ENCODE results near the gene INPP4B.
"Not testable (repeated sequence)": the region's sequence is repeated elsewhere in the genome, so short reads cannot be mapped to it uniquely, and the experiment has no call there.

Gene INPP4B

DNA sequence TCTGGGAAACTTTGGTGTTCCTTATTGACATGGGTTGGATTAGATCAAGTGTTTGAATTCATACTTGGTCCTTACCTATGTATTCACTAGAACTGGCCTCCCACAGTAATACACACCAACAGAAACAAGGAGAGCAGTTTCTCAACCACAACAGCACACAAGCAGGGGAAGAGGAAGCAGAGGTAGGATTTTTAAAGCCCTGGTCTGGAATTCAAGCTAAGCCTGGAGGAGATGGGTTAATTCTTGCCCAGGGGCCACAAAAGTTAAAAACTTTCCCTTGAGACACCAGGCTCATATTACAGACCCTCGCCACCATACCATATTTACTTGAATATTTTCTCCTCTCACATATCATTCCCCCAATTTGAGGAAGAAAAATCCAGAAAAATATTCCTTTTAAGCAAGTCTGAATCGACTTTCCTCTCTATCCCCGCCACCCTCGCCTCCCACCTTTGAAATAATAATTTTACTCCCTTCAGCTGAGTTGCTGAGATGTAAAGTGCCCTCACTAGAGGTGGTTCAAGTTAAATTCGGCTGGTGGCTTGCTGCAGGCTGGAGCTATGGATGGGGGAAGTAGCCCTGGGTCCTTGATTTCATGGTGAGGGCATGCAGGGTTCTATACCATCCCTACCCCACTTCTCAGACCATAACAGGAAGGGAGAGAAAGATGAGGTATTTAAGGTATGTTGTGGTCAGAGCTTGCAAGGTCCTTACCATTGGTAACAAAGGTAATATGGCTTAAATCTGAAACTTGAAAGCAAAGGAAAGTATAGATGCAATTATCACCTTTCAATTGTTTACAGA lies 440.2 kb downstream of the INPP4B start:
- no peak for DNase-seq

DNA sequence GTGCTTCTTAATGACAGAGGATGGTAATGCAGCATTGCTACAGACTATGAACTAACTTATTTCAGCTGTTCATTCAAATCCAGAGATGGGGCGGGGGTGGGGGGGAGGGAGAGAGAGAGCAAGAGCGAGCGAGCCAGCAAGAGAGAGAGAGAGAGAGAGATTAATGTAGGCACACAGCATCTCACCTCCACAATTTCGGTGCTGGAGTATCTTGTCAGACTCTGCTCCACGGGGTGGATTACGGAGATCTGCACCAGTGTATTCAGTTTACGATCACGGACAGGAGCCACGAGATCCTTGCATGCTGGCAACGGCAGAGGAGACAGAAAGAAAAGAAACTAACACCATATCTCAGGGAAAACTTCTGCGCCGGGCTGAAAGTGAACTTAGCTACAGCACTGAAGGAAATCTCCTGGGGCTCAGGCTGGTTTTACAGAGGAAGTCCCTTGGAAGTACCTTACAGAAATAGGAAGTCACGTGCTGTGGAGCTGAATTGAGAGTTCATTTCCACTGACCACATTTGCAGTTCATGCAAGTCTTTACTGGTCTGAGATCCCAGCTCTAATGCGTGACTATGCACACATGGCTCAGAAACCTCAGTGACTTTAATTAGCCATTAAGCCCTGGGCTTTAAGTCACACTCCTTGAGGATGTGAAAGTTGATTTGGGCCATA lies 440.9 kb downstream of the INPP4B start:
- no peak for DNase-seq

DNA sequence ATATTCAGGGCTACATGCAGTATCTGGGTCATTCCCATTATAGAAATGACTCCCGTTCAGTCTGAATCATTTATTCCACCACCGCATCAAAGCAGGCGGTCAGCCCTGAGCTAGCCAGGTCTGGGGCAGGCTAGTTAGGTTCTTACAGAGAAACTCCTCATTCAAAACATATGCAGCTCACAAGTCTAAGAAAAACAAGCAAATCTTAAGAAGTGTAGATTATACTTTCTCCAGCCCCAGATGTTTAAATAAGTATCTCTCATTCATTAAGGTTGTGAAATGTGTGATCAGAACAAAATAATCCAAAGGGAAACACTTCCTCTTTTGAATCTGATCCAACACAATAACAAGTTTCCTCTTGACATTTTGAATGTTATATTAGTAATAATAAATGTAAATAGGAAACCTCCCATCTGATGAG lies 441.9 kb downstream of the INPP4B start:
- no peak for DNase-seq

DNA sequence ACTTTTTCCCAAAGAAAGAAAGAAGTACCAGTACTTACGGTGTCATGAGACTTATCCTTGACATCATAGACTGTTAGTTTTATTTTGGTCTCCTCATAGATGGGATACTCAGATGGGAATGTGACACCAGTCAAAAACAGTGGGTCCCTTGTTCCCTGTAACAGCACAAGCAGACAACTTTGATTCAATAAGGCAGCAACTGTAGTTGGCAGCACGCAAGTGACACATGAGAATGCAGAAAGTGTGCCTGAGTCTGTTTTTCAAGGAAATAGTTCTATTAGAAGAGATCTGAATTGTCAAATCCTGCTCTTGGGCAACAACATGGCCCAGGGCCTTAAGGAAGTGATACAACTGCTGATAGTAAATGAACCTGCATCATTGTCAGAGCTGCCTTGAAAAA lies 443.2 kb downstream of the INPP4B start:
- no peak for DNase-seq

DNA sequence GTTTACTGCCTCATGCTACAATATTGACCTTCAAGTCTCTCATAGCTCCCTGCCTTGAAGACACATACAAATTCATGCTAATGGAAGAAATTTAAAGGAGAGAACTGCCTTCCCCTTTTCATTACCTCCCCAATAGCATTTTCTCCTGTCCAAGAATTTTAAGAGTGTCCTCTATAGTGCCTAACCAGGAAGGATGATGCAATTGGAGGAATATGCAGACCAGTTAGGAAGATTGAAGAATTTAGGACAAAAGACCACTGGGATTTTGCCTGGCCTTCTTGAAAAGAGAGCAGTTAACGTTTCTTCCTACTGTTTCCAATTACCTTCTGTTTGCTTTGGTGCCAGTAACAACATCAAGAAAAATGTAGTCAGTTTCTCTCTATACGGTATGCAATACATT lies 443.9 kb downstream of the INPP4B start:
- DNase-seq = no peak

DNA sequence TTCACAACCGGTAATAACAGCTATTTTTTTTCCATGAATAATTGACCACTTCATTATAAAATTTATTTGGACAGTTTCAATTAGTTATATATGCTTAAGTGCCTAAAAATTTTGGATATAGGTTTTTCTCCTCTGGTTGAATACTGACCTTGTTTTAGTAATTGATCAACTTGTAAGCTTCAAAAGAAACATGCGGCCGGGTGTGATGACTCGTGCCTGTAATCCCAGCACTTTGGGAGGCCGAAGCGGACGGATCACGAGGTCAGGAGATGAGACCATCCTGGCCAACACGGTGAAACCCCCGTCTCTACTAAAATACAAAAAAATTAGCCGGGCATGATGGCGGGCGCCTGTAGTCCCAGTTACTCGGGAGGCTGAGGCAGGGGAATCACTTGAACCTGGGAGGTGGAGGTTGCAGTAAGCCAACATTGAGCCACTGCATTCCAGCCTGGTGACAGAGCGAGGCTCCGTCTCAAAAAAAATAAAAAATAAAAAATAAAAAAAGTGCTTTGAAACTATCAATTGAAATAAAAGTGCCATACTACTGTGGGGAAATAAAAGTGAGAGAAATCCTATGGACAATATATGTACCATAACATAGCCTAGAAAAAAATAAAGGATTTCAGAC lies 448.6 kb downstream of the INPP4B start:
- DNase-seq = not testable (repeated sequence)

DNA sequence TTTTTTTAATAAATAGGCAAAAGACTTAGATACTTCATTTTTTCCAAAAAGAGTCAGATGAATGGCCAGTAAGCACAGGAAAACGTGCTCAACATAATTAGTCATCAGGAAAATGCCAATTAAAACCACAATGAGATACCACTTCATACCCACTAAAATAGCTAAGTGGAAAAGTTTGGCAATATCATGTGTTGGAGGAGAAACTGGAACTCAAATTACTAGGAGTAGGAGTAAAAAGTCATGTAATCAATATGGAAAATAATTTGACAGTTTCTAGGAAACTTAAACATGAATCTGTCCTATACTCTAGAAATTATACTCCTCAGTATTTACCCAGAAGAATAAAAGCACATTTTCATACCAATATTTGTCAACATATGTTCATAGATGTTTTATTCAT lies 449.8 kb downstream of the INPP4B start:
- no peak for DNase-seq

DNA sequence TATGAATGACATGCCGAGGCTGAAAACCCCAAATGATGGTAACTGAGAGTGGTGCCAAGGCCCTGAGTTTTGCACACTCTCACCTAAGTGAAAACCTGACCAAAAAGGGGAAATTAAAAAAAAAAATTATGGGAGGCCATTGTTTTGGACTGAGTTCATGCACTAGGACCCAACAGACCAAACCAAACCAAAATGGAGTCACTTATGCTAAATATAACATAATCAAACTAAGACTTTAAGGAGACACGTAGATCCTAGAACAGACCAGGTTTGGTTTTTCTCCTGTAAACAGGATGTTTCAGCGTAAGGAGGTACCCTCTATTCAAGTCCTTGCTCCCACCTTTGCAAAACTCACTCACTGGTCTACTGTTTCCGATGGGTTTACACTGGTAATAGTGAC lies 453.0 kb downstream of the INPP4B start:
- DNase-seq = no peak

DNA sequence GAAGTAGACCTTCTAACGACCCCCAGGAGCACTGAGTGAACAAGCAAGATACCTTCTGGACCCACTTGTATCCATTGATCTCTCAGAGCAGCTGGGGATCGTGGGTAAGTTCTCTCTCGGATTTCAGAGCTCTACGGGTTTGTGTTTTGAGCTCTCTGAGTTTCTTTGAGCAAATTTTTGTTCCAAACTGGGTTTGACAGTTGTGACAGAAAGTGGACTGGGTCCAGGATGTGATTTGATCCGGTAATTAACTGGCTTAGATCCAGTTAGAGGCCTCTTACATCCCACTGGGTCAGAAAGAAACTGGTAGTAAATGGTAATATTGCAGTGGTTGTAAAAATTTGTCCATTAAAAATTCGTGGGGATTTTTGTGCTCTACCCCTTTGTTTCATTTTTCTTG lies 459.2 kb downstream of the INPP4B start:
- DNase-seq = no peak

DNA sequence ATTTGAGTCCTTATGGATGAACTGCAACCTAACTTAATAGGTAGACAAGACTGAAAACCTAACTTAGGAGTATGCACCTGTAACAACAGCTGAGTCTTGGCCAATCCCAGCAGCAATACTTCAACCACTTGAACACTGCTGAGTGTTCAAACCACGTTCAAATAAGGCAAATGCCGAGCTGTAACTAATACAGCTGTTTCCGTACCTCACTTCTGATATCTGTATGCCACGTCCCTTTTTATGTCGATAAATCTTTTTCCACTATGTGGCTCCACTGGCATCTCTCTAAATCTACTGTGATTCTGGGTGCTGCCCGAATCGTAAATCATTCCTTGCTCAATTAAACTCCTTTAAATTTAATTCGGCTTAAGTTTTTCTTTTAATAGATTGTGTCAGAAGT lies 459.7 kb downstream of the INPP4B start:
- DNase-seq = no peak

DNA sequence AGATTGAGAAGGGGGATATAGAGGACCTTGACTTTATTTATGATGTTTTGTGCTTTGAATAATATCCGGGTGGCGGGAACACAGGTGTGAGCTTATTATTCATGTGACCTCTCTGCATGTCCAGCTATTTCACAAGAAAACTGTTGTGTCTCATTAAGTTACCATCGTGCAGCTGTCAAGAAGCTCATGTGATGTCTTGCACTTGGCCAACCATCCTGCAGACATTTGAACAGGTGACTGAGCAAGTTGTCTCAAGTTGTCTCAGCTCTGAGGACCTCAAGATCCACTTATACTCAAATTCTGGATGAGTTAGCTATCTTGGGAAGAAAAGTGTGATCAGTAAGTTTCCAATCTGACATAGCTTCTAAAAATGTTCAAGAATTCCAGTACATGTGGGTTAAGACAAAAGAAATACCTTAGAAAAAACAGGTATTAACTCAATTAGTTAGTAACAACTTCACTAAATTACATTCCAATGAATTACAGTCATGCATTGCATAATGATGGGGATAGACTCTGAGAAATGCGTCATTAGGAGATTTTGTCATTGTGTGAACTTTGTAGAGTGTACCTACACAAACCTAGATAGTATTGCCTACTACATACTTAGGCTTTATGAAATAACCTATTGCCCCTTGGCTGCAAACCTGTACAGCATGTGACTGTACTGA lies 462.2 kb downstream of the INPP4B start:
- no peak for DNase-seq

DNA sequence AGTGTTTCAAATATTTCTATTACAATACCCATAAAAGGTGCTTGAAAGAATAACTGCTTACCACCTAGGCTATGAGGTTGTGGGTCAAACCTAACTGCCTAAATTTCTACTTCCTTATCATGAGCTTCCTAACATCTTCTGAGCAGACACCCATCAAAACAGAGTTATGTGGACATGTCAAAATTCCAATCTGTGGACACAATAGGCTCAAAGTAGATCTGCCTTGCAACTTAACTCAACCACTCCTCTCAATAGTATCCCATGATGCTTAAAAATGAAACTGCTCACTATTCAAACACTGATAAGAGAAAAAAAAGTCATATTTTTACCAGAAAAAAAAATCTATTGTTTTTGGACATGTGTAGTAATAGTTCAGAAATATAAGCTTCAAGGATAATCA lies 462.7 kb downstream of the INPP4B start:
- no peak for DNase-seq

DNA sequence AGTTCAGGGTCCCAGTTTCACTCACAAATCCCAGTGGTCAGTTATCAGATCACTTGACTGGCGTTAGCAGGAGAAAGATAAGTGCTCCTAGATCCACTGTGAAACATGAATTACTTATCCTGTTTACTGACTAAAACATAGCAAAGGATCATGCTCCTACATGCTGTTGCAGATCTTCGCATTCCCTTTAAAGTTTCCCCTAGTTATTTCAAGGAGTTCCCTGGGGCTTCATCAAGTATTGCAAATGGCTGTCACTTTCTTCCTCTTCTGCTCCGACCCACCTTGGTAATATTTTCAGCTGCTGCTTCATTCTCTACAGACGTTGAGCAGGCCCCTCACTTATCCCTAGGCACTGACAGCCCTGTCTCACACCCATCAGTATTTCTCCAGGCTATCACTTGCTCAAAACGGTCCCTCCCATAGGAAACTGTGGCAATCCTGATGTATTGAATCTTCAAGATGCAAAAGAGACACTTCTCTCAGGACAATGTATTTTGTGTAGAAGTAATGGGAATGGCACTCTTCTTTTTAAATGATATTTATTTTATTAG lies 466.0 kb downstream of the INPP4B start:
- no peak for DNase-seq

DNA sequence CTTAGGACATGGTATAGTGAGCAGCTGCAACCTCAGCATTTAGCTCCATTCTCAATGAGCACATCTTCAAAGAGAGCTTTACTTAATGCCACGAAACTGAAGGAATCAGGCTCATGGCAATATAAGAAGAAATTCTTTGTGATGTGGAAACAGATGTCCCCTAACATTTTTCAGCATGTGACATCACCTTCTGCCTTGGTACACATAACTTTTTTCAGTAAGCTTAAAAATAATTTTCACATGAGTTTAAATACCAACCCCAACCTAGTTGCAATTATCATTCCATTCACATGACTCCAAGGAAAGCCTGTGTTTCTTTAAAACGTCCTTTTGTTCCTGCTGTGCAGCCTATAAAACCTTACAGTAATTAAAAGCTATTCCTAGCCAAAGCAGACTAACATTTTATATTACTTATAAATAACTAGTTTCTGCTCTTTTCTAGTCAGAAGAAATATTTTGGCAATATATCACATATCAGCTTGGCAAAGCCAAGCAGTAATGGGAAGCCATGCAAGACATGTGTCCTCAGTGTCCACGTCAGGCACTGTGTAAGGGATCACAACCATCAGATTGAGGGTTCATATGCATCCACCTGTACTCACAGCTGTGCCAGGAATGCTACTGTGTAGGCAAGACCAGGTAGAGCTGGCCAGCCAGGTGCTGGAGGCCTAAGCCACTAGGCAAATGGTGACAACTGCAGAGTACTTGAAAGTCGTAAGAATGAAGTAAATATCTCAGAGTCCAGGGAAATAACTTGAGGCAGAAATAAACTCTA lies 466.6 kb downstream of the INPP4B start:
- no peak for DNase-seq

DNA sequence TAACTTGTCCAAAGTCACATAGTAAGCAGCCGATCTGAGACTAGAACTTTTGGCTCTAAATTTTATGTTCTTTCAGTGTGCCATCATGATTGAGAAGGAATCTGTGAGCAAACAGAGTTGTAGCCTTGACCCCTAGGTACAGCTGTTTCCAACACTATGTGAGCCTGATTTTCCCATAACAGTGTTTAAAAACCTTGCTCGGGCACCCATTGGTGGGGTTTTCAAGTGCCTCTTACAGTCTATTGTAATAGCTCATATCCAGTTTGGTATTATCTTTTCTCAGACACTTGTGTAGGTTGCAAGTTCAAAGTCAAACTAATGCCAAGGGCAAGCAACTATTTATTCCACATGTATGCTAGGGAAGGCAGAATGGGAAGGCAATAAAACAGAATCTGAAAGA lies 467.9 kb downstream of the INPP4B start:
- no peak for DNase-seq

DNA sequence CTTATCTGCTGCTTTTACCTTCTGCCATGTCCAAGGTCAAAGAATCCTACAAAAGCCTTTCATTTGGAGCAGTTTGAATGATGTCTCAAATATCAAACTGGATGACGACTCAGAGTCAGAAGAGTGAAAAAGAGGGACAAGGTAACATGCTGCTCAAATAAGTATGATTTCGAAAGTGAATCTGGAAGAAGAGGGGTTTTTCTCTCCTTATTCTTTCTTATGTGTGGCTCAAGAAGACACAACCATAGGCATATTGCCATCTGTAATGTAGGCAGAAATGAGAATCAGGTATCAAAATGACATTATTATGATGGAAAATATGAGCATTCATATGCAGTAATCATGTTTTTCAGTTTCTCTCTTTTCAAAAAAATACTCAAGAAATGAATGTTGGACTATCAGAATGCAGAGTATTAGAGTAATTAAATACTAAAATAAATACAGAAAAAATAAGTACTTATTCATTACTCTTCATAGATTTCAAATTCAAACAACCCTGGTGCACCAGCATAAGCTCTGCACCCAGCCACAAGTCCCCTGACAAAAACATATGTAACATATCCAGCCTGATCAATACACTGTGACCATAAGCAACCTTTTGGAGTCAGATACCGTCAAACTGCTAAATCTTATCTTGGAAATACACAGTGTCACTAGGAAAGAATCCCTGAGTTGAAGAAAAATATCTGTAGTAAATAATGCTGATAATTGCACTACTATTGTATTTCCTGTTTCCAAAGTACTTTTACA lies 468.6 kb downstream of the INPP4B start:
- no peak for DNase-seq

DNA sequence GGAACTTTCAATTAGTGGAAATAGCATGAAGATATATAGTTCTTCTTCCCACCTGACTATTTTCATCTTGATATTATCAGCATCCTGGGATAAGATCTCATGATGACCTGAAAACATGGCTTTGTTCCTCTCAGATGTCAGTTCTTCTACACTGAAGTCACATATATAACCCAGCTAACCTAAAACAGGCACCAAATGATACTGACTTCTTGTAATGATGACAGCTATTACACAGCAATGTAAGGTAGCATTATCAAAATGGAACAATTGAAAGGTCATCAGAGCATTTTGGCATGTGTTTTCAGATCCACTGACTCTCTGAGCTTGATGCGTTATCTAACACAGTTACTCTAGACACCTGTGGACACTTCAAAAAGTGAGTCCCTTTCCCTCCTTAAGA lies 469.9 kb downstream of the INPP4B start:
- no peak for DNase-seq

DNA sequence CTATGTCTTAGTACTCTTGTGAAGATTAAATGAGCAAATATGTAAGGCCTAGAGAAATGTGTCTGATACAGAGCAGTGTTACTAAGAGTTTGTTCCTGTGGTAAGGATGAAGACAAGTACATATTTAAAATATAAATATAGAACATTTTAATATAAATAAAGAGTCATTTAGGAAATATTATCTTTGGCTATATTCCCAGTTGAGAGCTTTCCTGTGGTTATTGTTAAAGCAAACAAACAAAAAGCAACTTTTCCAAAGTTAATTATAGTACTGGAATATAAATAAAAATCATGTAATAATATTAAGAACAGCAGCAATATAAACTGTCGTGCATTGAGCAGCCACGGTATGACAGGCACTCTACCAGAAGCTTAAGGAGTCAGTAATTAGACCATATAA lies 472.5 kb downstream of the INPP4B start:
- no peak for DNase-seq

DNA sequence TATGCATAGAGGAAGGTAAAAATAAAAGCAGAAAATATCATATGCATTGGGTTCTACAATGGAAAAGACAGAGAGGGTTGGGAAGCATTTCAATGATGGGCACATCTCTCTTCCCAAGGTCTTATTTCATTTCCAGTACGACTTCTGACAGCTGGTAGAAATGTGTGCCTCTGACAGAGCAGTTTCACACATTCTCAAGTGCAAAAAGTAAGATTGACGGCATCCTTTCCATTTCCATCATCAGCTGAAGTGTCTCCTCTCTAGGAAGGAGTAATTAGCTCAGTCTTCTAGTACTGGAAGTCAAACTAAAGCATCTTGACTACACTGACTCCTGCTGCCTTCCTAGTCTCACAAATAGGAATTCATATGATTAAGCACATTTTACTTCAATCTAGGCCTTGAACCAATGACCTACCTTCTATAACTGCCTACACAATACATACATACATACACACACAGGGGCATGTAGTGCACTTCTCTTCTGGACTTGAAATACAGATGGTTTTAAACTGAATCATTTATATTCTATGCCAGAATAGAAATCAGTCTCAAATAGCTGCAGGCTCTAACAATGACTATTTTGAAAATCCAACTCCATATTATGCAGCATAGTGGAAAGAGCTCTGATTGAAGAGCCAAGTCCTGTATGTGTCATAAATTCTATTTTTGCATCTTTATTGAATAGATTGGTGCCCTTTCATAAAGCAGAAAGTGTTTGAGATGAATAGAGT lies 473.4 kb downstream of the INPP4B start:
- DNase-seq = no peak

DNA sequence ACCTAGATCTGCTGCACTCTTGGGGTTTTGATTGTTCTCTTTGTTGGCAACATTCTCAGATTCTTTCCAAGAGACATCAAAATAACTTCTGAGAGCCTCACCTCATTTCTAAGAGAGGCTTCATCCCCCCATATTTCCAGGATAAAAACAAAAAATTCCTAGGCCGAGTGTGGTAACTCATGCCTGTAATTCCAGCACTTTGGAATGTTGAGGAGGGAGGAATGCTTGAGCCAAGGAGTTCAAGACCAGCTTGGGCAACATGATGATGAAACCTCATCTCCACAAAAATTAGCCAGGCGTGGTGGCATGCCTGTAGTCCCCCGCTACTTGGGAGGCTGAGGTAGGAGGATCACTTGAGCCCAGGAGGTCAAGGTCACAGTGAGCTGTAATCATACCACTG lies 477.0 kb downstream of the INPP4B start:
- no peak for DNase-seq
